PC-9 (cell line): ENCODE data around the gene PLD5. TPM values are rescaled to one million over a fixed set of nuclear protein-coding genes. Genes with fewer than 3 reads are reported as not detected.

Source experiments
- BruUV-seq: library from RNA; stranded (reverse); fragments of 400-500 nt; replicated peaks from 2 replicates; lab custom pipeline; 2021; lab: Mats Ljungman, UMichigan
- CTCF ChIA-PET: fragments of 300-600 bp; sonication (Branson Sonifier 250); formaldehyde crosslinking; loops from one replicate; lab custom pipeline; 2022; ENCODE audit warnings: antibody characterized with exemption; lab: Charles Lee
- POLR2A ChIA-PET: fragments of 300-600 bp; sonication (Branson Sonifier 250); formaldehyde crosslinking; loops from one replicate; lab custom pipeline; 2022; ENCODE audit warnings: antibody characterized with exemption; ENCODE audit not compliant: unreplicated experiment; lab: Charles Lee
- DNase-seq, 2 experiments: peaks; one replicate each; pipeline versions ENCODE4 v3.0.0 to v3.0.0-alpha.2; 2015 to 2022; ENCODE audit warnings: mixed read lengths in 1 of 2
- H2AFZ ChIP-seq: fragments of 200-600 bp; sonication (generic); 2 replicates; pipeline ENCODE4 v1.8.1; 2017; ENCODE audit warnings: antibody characterized with exemption
- H3F3A ChIP-seq: fragments of 200-600 bp; sonication (generic); 2 replicates; pipeline ENCODE4 v1.8.1; 2017; ENCODE audit warnings: antibody characterized with exemption, mild to moderate bottlenecking, low read depth; ENCODE audit not compliant: insufficient read depth
- H3K27ac ChIP-seq: fragments of 200-600 bp; sonication (generic); 2 replicates; pipeline ENCODE4 v1.6.1; 2016; ENCODE audit warnings: mixed run types
- H3K27me3 ChIP-seq: fragments of 200-600 bp; sonication (generic); 2 replicates; pipeline ENCODE4 v1.6.1; 2016; ENCODE audit warnings: low read depth, mixed run types; ENCODE audit not compliant: insufficient read depth
- H3K36me3 ChIP-seq: fragments of 200-600 bp; sonication (generic); 2 replicates; pipeline ENCODE4 v1.6.1; 2016; ENCODE audit warnings: low read depth, mixed run types
- H3K4me1 ChIP-seq: fragments of 200-600 bp; sonication (generic); replicated peaks from 2 replicates; pipeline ENCODE4 v1.6.1; 2016; ENCODE audit warnings: mixed run types; ENCODE audit not compliant: insufficient read depth
- H3K4me2 ChIP-seq: fragments of 200-600 bp; sonication (generic); 2 replicates; pipeline ENCODE4 v1.6.1; 2017; ENCODE audit warnings: mixed run types
- H3K4me3 ChIP-seq: fragments of 200-600 bp; sonication (generic); 2 replicates; pipeline ENCODE4 v1.6.1; 2016; ENCODE audit warnings: mixed run types
- H3K79me2 ChIP-seq: fragments of 200-600 bp; sonication (generic); 2 replicates; pipeline ENCODE4 v1.6.1; 2017; ENCODE audit warnings: low read depth, mixed run types
- H3K9me2 ChIP-seq: fragments of 200-600 bp; sonication (generic); 2 replicates; pipeline ENCODE4 v1.8.1; 2017; ENCODE audit warnings: mild to moderate bottlenecking; ENCODE audit not compliant: insufficient read depth
- H3K9me3 ChIP-seq: fragments of 200-600 bp; sonication (generic); 2 replicates; pipeline ENCODE4 v1.8.1; 2016; ENCODE audit warnings: low read depth; ENCODE audit not compliant: insufficient read depth
- H4K20me1 ChIP-seq: fragments of 200-600 bp; sonication (generic); 2 replicates; pipeline ENCODE4 v1.8.1; 2017; ENCODE audit not compliant: insufficient read depth
- CTCF ChIP-seq: fragments of 200-600 bp; sonication (generic); conservative IDR thresholded peaks from 2 replicates; pipeline ENCODE4 v1.6.1; 2017; ENCODE audit warnings: mixed run types, antibody characterized with exemption, mild to moderate bottlenecking, moderate library complexity
- EZH2 ChIP-seq: fragments of 200-600 bp; sonication (generic); IDR thresholded peaks from 2 replicates; pipeline ENCODE4 v1.8.0; 2017; ENCODE audit warnings: antibody characterized with exemption, low read depth
- intact Hi-C: fragments of 100-400 bp; cut with micrococcal nuclease; formaldehyde crosslinking; loops from one replicate; pipeline ENCODE4 v1.10.0; 2022; ENCODE audit not compliant: unreplicated experiment
- total RNA-seq: library from RNA; stranded (reverse); gene quantifications from 2 replicates; pipeline ENCODE4 v1.2.3, GENCODE V29; 2021

Gene PLD5
- total RNA-seq, 1 experiment from 2014 or later = not detected

- Histone ChIP-seq H3K9me3 (no peaks in the 10 kb centered on the region), H3F3A (no peaks in the 10 kb centered on the region), H2AFZ (no peak overlapping the region), H3K4me3 (no peak overlapping the region), H3K4me1 (no peaks in the 10 kb centered on the region), H3K4me2 (no peak overlapping the region), H3K9me2 (no peaks in the 10 kb centered on the region), H3K27ac (no peak overlapping the region), H3K79me2 (no peaks in the 10 kb centered on the region), H3K36me3 (no peaks in the 10 kb centered on the region), H3K27me3 (peaks cover 5% of the 10 kb centered on the region; the same call in 1 of the 2 replicates), H4K20me1 (no peaks in the 10 kb centered on the region; the same call in 1 of the 2 replicates)
- TF ChIP-seq CTCF = no peak
- no peak for TF ChIP-seq EZH2
- DNase-seq = no peak
- intact Hi-C loops = no loop called here
- CTCF ChIA-PET = no interaction called here
- no TSS peak for BruUV-seq
- POLR2A ChIA-PET = no interaction called here
These were observed 111.6 kb downstream of the PLD5 start for GRCh38 chr1:242412921-242413320.

- POLR2A ChIA-PET = no interaction called here
- BruUV-seq = no TSS peak
- Histone ChIP-seq H4K20me1 (no peaks in the 10 kb centered on the region; the same call in 1 of the 2 replicates), H3K4me3 (no peak overlapping the region), H3K4me1 (no peaks in the 10 kb centered on the region), H3K79me2 (no peaks in the 10 kb centered on the region), H3K4me2 (no peak overlapping the region), H3F3A (no peaks in the 10 kb centered on the region), H2AFZ (no peak overlapping the region), H3K27me3 (peaks cover 5% of the 10 kb centered on the region; the same call in 1 of the 2 replicates), H3K9me3 (no peaks in the 10 kb centered on the region), H3K27ac (no peak overlapping the region), H3K36me3 (no peaks in the 10 kb centered on the region), H3K9me2 (no peaks in the 10 kb centered on the region)
- no peak for DNase-seq
- intact Hi-C loops = no loop called here
- TF ChIP-seq EZH2 (no peak), CTCF (no peak)
- CTCF ChIA-PET = no interaction called here
These were observed 112.6 kb downstream of the PLD5 start for GRCh38 chr1:242411901-242412300.

GRCh38 chr1:242405947-242406346 is 118.5 kb downstream of the PLD5 start:
- H3K36me3 ChIP-seq = no peaks in the 10 kb centered on the region
- no peak overlapping the region for H2AFZ ChIP-seq
- no peak overlapping the region for H3K27ac ChIP-seq
- H3K4me1 ChIP-seq = no peaks in the 10 kb centered on the region
- H3K9me3 ChIP-seq = no peaks in the 10 kb centered on the region
- no peaks in the 10 kb centered on the region for H4K20me1 ChIP-seq
- H3K4me2 ChIP-seq = no peak overlapping the region
- no peak for DNase-seq
- no peaks in the 10 kb centered on the region for H3F3A ChIP-seq
- BruUV-seq = no TSS peak
- no peaks in the 10 kb centered on the region for H3K9me2 ChIP-seq
- TF ChIP-seq EZH2 (no peak), CTCF (no peak)
- ChIA-PET CTCF (no interaction called here), POLR2A (no interaction called here)
- no peaks in the 10 kb centered on the region for H3K79me2 ChIP-seq
- H3K27me3 ChIP-seq = peaks cover under 1% of the 10 kb centered on the region; the same call in 1 of the 2 replicates
- intact Hi-C loops = no loop called here
- H3K4me3 ChIP-seq = no peak overlapping the region
